T-helper 1 cell (primary cell): ENCODE results near the gene CAT.
"Not testable (repeated sequence)": the region's sequence is repeated elsewhere in the genome, so short reads cannot be mapped to it uniquely, and the experiment has no call there.

Source experiments
- DNase-seq, 5 donors: peaks; one replicate each; pipeline ENCODE4 v3.0.0-alpha.2; 2012 to 2020
- total RNA-seq, 4 donors: gene quantifications; one replicate each; lab custom pipeline; 2026; lab: John Stamatoyannopoulos, UW

The CAT gene
- 29.4 to 45.2 (median 42.7) reads per million in 4 donors for total RNA-seq

- DNase-seq, result peak; percentile 91 to 97 (median 95)
Measured at GRCh38 chr11:34438529-34439507, at the start of gene CAT. TSS of gene CAT (plus strand) at chr11:34438934. CDS start at chr11:34439014, 80 bp downstream.

- no peak for DNase-seq
Measured at GRCh38 chr11:34394771-34395300, 43.9 kb upstream of the CAT start.

GRCh38 chr11:34395916-34396550 is 42.7 kb upstream of the CAT start:
- DNase-seq, result no peak

- DNase-seq, result no peak
Measured at GRCh38 chr11:34397120-34397519, 41.6 kb upstream of the CAT start.

GRCh38 chr11:34397811-34398210 is 40.9 kb upstream of the CAT start:
- DNase-seq, result no peak

GRCh38 chr11:34403431-34403830 is 35.3 kb upstream of the CAT start:
- no peak for DNase-seq

- DNase-seq, result no peak
Measured at GRCh38 chr11:34404280-34404679, 34.5 kb upstream of the CAT start.

- DNase-seq, result peak in 1 of 5 donors; percentile 24
Measured at GRCh38 chr11:34405079-34405858, 33.5 kb upstream of the CAT start.

- no peak for DNase-seq
Measured at GRCh38 chr11:34406413-34406812, 32.3 kb upstream of the CAT start.

GRCh38 chr11:34407121-34407813 is 31.5 kb upstream of the CAT start:
- DNase-seq, result no peak

GRCh38 chr11:34408580-34409172 is 30.1 kb upstream of the CAT start:
- DNase-seq, result no peak

- DNase-seq, result no peak
Measured at GRCh38 chr11:34411111-34411510, 27.6 kb upstream of the CAT start.

GRCh38 chr11:34411791-34412190 is 26.9 kb upstream of the CAT start:
- no peak for DNase-seq

- no peak for DNase-seq
Measured at GRCh38 chr11:34413263-34413662, 25.5 kb upstream of the CAT start.

GRCh38 chr11:34415538-34415937 is 23.2 kb upstream of the CAT start:
- DNase-seq, result no peak

GRCh38 chr11:34416088-34416487 is 22.6 kb upstream of the CAT start:
- no peak for DNase-seq

GRCh38 chr11:34416766-34417165 is 22.0 kb upstream of the CAT start:
- no peak for DNase-seq

GRCh38 chr11:34417202-34417601 is 21.5 kb upstream of the CAT start:
- DNase-seq, result no peak

- no peak for DNase-seq
Measured at GRCh38 chr11:34419158-34419557, 19.6 kb upstream of the CAT start.

GRCh38 chr11:34423300-34423699 is 15.4 kb upstream of the CAT start:
- no peak for DNase-seq

- DNase-seq, result not testable (repeated sequence)
Measured at GRCh38 chr11:34424826-34425225, 13.9 kb upstream of the CAT start.

- DNase-seq, result no peak
Measured at GRCh38 chr11:34425360-34425759, 13.4 kb upstream of the CAT start.
